CD14-positive monocyte (primary cell): ENCODE results near the gene GRIN2A. TPM values are rescaled to one million over a fixed set of nuclear protein-coding genes. Genes with fewer than 3 reads are reported as not detected.

Source experiments
- DNase-seq, 3 donors: peaks; one replicate each; pipeline ENCODE4 v3.0.0-alpha.2; 2011 to 2022
- H2AFZ ChIP-seq: 2 replicates; pipeline ENCODE4 v1.6.0; 2012; ENCODE audit warnings: mild to moderate bottlenecking, low read depth, low read length, inconsistent platforms; ENCODE audit not compliant: insufficient read depth, poor library complexity, severe bottlenecking
- H3K27ac ChIP-seq, 2 donors: 1 replicate in 1 of 2; 2 replicates in 1 of 2; pipeline ENCODE4 v1.5.1; 2012 to 2013; ENCODE audit warnings: low read length in 2 of 2, control low read depth in 1 of 2, inconsistent platforms in 1 of 2, low read depth in 1 of 2, mild to moderate bottlenecking in 1 of 2
- H3K27me3 ChIP-seq, 2 donors: one replicate each; pipeline versions ENCODE4 v1.6.0 to v1.6.1; 2011 to 2013; ENCODE audit warnings: low read length in 2 of 2; ENCODE audit not compliant: control insufficient read depth in 2 of 2, insufficient read depth in 2 of 2
- H3K36me3 ChIP-seq, 2 donors: replicated peaks in 1 of 2; 1 replicate in 1 of 2; 2 replicates in 1 of 2; pipeline versions ENCODE4 v1.5.1 to v1.6.1; 2012 to 2013; ENCODE audit warnings: low read length in 2 of 2, control low read depth in 1 of 2, inconsistent platforms in 1 of 2, mild to moderate bottlenecking in 1 of 2; ENCODE audit not compliant: insufficient read depth in 2 of 2, control insufficient read depth in 1 of 2
- H3K4me1 ChIP-seq, 2 donors: 1 replicate in 1 of 2; 2 replicates in 1 of 2; pipeline versions ENCODE4 v1.5.1 to v1.6.1; 2012 to 2013; ENCODE audit warnings: low read length in 2 of 2, control low read depth in 1 of 2, inconsistent platforms in 1 of 2, mild to moderate bottlenecking in 1 of 2, moderate library complexity in 1 of 2; ENCODE audit not compliant: insufficient read depth in 2 of 2, control insufficient read depth in 1 of 2
- H3K4me2 ChIP-seq: replicated peaks from 2 replicates; pipeline ENCODE3; 2012; ENCODE audit warnings: low read length, moderate library complexity, mild to moderate bottlenecking; ENCODE audit not compliant: poor library complexity, severe bottlenecking; ENCODE audit errors: extremely low read depth
- H3K4me3 ChIP-seq, 3 experiments: fragments of 200-600 bp in 1 of 3; sonication (generic) in 1 of 3; replicated peaks in 1 of 3; 1 replicate in 2 of 3; 2 replicates in 1 of 3; pipeline ENCODE4 v1.5.1; 2011 to 2013; ENCODE audit warnings: low read length in 3 of 3, mild to moderate bottlenecking in 3 of 3, control low read depth in 2 of 3, low read depth in 2 of 3, inconsistent platforms in 1 of 3, moderate library complexity in 1 of 3
- H3K79me2 ChIP-seq: 2 replicates; pipeline ENCODE4 v1.6.0; 2012; ENCODE audit warnings: mild to moderate bottlenecking, control low read depth, inconsistent platforms, low read length, moderate library complexity; ENCODE audit not compliant: insufficient read depth
- H3K9ac ChIP-seq: 2 replicates; pipeline ENCODE4 v1.6.0; 2017; ENCODE audit warnings: low read length, mild to moderate bottlenecking; ENCODE audit not compliant: insufficient read depth, poor library complexity, severe bottlenecking
- H3K9me3 ChIP-seq, 2 donors: replicated peaks in 1 of 2; 1 replicate in 1 of 2; 2 replicates in 1 of 2; pipeline versions ENCODE4 v1.5.1 to v1.6.1; 2012 to 2013; ENCODE audit warnings: low read length in 2 of 2, control low read depth in 1 of 2; ENCODE audit not compliant: control insufficient read depth in 1 of 2, insufficient read depth in 1 of 2
- H4K20me1 ChIP-seq: 2 replicates; pipeline ENCODE4 v1.6.0; 2012; ENCODE audit warnings: mild to moderate bottlenecking, low read length, control low read depth, moderate library complexity; ENCODE audit not compliant: insufficient read depth
- H3K27ac Mint-ChIP-seq, 7 donors: one replicate each; pipeline ENCODE4 v1.8.0; 2020; ENCODE audit warnings: mild to moderate bottlenecking in 7 of 7, mixed read lengths in 7 of 7, moderate library complexity in 6 of 7, inconsistent platforms in 2 of 7
- H3K27me3 Mint-ChIP-seq, 3 donors: one replicate each; pipeline ENCODE4 v1.8.0; 2021 to 2022; ENCODE audit warnings: low read depth in 3 of 3, mild to moderate bottlenecking in 3 of 3, mixed read lengths in 3 of 3, moderate library complexity in 3 of 3, inconsistent platforms in 1 of 3
- H3K36me3 Mint-ChIP-seq, 2 donors: one replicate each; pipeline ENCODE4 v1.8.0; 2020; ENCODE audit warnings: mixed read lengths in 2 of 2, inconsistent platforms in 1 of 2, mild to moderate bottlenecking in 1 of 2
- H3K4me1 Mint-ChIP-seq: one replicate; pipeline ENCODE4 v1.8.0; 2020; ENCODE audit warnings: mild to moderate bottlenecking, mixed read lengths
- H3K4me3 Mint-ChIP-seq, 2 donors: one replicate each; pipeline ENCODE4 v1.8.0; 2020; ENCODE audit warnings: mild to moderate bottlenecking in 2 of 2, mixed read lengths in 2 of 2, moderate library complexity in 1 of 2
- H3K9me3 Mint-ChIP-seq, 7 donors: one replicate each; pipeline ENCODE4 v1.8.0; 2020 to 2022; ENCODE audit warnings: mixed read lengths in 7 of 7, mild to moderate bottlenecking in 6 of 7, moderate library complexity in 6 of 7, inconsistent platforms in 2 of 7
- WGBS: methylation state at CpG from one replicate; pipeline ENCODE4 v1.1.5; 2013; ENCODE audit warnings: missing lambda C conversion rate; ENCODE audit not compliant: insufficient coverage; 5-methylcytosine and 5-hydroxymethylcytosine counted together
- intact Hi-C, 2 donors: fragments of 100-400 bp; cut with micrococcal nuclease; formaldehyde crosslinking; loops; one replicate each; pipeline versions ENCODE4 v1.15.0 to v1.15.1; 2023
- polyA plus RNA-seq, 3 donors: library from polyadenylated mRNA; depleted of rRNA in 1 of 3; unstranded in 2 of 3; stranded (reverse) in 1 of 3; fragments of 300-500 nt in 2 of 3; fragments of >200 nt in 1 of 3; fragmentation: Illumina TruSeq in 2 of 3; gene quantifications; 1 replicate in 2 of 3; 2 replicates in 1 of 3; pipeline ENCODE4 v1.2.3, GENCODE V29; 2012 to 2021
- TF ChIP-seq, protein P1 (sequence below): fragments of 200-600 bp; IDR thresholded peaks from one replicate; pipeline ENCODE4 v1.8.0; 2022; ENCODE audit warnings: antibody characterized with exemption, mild to moderate bottlenecking

GRIN2A gene
- polyA plus RNA-seq, 3 donors = not detected

DNA sequence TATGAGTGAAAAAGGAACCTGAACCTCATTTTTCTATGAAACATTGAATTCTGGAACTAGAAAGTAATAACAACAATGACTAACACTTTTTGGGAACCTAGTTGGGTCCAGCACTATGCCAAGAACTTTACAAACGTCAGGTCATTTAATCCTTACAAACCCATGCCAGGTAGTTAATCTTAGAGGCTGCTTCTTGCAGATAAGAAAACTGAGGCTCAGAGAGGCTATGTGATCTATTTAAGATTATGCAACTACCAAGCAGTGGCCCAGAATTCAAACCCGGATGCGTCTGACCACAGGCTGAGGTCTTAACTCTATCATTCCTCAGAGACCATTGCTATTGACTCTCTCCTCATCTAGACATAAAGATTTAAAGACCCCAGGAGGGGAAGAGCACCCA is 358.7 kb downstream of the GRIN2A start:
- H3K4me3 ChIP-seq = no peak overlapping the region
- H3K9me3 ChIP-seq = no peaks in the 10 kb centered on the region
- H3K4me2 ChIP-seq = no peak overlapping the region
- no peaks in the 10 kb centered on the region for H4K20me1 ChIP-seq
- Mint-ChIP-seq H3K27me3 (peaks cover 0 to 2% (median 2%) of the 10 kb centered on the region in 3 donors), H3K4me3 (no peak overlapping the region), H3K9me3 (peaks cover 0 to 5% (median 0%) of the 10 kb centered on the region in 7 donors), H3K27ac (no peak overlapping the region), H3K4me1 (no peaks in the 10 kb centered on the region), H3K36me3 (no peaks in the 10 kb centered on the region)
- TF ChIP-seq, protein P1, sequence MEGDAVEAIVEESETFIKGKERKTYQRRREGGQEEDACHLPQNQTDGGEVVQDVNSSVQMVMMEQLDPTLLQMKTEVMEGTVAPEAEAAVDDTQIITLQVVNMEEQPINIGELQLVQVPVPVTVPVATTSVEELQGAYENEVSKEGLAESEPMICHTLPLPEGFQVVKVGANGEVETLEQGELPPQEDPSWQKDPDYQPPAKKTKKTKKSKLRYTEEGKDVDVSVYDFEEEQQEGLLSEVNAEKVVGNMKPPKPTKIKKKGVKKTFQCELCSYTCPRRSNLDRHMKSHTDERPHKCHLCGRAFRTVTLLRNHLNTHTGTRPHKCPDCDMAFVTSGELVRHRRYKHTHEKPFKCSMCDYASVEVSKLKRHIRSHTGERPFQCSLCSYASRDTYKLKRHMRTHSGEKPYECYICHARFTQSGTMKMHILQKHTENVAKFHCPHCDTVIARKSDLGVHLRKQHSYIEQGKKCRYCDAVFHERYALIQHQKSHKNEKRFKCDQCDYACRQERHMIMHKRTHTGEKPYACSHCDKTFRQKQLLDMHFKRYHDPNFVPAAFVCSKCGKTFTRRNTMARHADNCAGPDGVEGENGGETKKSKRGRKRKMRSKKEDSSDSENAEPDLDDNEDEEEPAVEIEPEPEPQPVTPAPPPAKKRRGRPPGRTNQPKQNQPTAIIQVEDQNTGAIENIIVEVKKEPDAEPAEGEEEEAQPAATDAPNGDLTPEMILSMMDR = no peak
- H3K79me2 ChIP-seq = no peaks in the 10 kb centered on the region
- intact Hi-C loops = no loop called here
- WGBS = 69% methylated on average over 3 of the region's 3 CpGs
- no peak overlapping the region for H2AFZ ChIP-seq
- H3K4me1 ChIP-seq = no peaks in the 10 kb centered on the region
- H3K27me3 ChIP-seq = no peaks in the 10 kb centered on the region
- no peak overlapping the region for H3K9ac ChIP-seq
- no peaks in the 10 kb centered on the region for H3K36me3 ChIP-seq
- no peak overlapping the region for H3K27ac ChIP-seq
- DNase-seq = no peak

DNA sequence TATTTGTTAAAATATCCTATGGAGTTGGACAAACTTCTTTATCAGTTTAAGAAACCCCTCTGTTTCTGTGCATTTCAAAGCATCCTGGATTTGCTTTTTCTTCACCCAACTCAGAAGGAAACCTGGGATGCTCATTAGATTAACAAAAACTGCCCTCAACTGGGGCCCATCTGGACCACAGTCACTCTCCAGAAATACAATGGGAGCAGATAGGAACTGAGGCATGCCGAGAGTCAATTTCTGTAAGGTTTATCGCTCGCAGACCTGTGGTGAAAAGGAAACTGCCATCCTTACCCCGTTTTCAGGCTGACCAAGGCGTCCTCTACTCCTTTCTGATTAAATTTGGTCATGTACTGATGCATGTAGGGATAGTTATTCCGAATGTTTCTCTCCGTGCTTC is 360.3 kb downstream of the GRIN2A start:
- H3K9me3 ChIP-seq = no peaks in the 10 kb centered on the region

More for the DNA sequence above, 360.3 kb downstream of the GRIN2A start:
- no peak overlapping the region for H2AFZ ChIP-seq
- peaks cover 0 to 2% (median 2%) of the 10 kb centered on the region in 3 donors for H3K27me3 Mint-ChIP-seq
- H3K4me1 Mint-ChIP-seq = no peaks in the 10 kb centered on the region
- no peaks in the 10 kb centered on the region for H3K27me3 ChIP-seq
- H3K36me3 Mint-ChIP-seq = no peaks in the 10 kb centered on the region
- no peak overlapping the region for H3K4me3 ChIP-seq
- H3K27ac ChIP-seq = no peak overlapping the region
- no peak overlapping the region for H3K9ac ChIP-seq
- H4K20me1 ChIP-seq = no peaks in the 10 kb centered on the region
- intact Hi-C loops = no loop called here
- WGBS = 58% methylated on average over 3 of the region's 7 CpGs
- H3K9me3 Mint-ChIP-seq = peaks cover 0 to 5% (median 0%) of the 10 kb centered on the region in 7 donors
- no peak overlapping the region for H3K4me2 ChIP-seq
- no peak overlapping the region for H3K27ac Mint-ChIP-seq
- H3K4me1 ChIP-seq = no peaks in the 10 kb centered on the region
- H3K36me3 ChIP-seq = no peaks in the 10 kb centered on the region
- TF ChIP-seq, protein P1 = no peak
- H3K79me2 ChIP-seq = no peaks in the 10 kb centered on the region
- no peak overlapping the region for H3K4me3 Mint-ChIP-seq
- no peak for DNase-seq
